Central memory CD4-positive, alpha-beta T cell (primary cell): ENCODE results near the gene TNS1.
"Not testable (repeated sequence)": the region's sequence is repeated elsewhere in the genome, so short reads cannot be mapped to it uniquely, and the experiment has no call there.

Experiments
- DNase-seq: peaks from one replicate; pipeline ENCODE4 v3.0.0; 2022

TNS1 gene

DNA sequence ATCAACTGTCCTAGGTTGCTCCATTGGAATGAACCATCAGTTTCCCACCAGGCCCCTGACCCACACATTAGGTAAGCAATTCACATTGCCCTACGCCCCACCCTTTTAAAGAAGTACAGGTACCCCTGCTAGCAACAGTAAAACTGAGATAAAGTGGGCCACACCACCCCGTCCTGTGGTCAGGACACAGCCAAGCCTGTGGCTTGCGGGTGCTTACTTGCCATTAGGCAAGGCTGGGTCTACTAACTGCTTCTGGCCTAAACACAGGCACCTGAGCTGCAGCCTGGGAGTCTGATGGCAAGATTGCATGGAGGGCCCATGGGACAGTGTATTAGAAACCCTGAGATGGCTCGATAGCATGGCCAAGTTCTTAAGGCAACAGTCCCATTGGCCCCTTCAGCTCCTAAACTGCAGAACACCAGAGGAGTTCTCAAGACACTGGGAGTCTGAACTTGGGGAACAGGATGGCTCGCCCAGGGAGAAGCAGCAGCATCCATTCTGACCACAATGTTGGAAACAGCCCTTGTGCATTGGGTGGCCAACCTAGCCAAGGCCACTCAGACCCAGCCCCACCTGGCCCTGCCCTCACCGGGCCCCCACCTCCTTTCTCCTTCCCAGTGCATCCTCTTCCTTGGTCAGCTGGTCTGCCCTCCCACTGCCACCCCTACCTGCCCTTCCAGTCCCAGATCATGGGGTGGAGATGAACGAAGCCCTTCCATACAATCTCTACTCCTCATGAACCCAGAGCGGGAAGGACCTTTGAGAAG is 177.1 kb downstream of the TNS1 start:
- DNase-seq: no peak

DNA sequence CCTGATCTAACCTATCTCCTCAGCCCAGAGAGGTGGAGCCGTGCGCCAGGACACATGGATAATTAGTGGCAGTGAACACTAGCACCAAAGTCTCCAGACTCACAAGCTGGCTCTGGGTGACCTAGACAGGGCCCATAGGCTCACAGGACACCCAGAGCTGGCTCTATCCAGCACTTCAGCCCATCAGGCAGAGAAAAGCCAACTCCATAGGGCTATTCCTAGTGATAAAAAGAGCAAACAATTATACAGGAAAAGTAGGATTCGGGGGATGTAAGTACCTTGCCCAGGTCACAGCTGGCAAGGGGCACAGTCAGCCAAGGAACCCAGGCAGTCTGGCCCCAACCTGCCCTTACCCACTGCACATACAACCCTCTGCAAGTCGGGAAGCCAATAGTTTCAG is 178.6 kb downstream of the TNS1 start:
- no peak for DNase-seq

DNA sequence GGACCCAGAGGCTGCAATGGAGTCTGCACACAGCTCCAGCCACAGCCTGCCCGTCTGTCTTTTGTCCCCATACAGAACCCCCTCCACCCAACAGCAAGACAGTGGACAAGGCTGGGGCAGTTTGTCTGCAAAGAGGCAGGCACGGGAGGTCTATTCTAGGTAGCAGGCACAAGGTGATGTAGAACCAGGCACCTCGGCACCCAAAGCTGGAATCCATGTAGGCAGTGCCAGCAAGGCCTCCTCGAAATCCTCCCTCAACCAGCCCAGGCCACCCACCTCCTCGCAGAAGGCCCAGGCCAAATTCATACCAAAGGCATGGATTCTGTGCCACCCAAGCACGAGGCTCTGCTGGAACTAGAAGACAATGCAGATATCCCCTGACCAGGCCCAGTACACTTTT is 179.2 kb downstream of the TNS1 start:
- no peak for DNase-seq

DNA sequence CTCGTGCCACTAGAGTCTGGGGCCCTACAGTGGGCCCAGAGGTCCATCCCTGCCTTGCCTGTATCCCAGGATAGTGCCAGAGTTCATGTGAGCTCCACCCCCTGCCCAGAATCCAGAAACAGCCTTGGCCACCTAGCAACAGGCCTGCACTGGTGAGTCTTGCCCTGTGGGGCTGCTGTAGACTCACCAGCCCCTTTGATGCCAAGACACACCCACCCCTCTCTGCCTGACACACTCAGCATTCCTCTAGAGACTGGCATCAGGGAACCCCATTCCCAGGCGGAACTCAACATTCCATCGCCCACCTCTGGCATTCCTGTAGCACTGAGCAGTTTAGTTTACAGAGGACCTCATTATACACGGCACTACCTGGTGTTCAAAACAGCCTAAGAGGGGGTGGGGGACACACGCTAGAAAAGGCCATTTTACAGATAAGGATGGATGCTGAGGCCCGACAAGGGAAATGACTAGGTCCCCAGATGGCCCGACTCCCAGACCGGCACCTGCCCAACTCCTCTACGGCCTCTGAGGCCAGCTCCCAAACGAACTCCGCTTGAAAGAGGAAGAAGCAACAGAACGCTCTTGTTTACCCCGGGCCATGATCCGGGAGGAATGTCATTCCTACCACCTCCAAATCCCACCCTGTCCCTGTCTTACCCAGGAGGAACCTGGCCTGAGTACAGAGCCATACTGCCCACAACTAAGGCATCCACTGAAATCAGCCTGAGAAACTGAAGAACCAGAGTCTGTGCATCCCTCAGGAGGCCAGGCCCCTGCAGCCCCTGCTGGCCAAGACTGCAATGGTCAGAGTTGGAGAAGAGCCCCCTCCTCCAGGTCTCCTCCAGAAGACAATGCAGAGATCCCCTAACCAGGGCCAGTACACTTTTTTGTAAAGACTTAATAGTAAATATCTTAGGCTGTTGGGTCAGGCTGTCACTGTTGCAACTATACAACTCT is 180.2 kb downstream of the TNS1 start:
- DNase-seq: no peak

DNA sequence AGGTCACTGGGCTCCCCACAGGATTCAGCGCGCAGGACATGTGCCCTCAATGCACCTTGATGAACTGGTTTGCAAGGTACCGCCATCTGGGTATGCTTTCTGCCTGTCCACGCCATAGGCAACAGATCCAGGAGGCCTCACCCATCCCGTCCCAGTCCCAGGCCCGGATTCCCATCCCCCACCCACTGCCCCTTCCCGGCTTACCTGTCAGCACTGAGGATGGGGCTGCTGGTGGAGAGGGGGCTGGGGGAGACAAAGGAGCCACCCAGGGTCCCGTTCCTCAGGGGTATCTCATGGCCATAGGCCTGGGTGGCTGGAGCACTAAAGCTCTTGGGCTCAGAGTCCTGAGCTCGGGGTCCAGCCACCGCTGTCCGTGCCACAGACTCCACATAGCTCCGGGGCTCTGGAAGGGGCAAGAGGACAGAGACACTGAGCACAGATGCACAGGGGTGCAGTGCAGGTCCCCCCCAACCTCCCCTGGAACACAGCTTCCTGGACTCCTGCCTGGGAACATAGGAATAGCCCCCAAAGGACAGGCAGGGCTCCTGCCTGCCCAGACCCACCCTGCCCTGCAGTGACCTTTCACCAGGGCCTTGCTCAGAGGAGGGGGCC is 181.2 kb downstream of the TNS1 start:
- DNase-seq: no peak

DNA sequence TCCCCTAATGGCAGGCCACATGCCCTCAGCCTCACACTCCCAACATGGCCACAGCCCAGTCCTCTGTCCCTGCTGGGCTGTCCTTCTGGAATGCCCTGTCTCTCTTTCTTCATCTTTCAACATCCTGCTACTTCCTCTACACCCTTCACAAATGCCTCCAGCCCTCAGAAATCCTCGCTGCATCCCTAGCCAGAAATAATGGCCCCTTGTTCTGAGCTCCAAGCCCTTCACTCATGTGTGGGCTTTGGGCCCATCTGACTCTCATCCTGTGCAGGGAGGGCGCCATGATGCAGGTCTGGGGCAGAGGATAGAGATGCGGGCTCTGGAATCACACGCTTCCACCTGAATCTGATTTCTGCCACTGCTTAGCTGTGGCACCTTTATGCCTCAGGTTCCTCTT is 181.9 kb downstream of the TNS1 start:
- no peak for DNase-seq

DNA sequence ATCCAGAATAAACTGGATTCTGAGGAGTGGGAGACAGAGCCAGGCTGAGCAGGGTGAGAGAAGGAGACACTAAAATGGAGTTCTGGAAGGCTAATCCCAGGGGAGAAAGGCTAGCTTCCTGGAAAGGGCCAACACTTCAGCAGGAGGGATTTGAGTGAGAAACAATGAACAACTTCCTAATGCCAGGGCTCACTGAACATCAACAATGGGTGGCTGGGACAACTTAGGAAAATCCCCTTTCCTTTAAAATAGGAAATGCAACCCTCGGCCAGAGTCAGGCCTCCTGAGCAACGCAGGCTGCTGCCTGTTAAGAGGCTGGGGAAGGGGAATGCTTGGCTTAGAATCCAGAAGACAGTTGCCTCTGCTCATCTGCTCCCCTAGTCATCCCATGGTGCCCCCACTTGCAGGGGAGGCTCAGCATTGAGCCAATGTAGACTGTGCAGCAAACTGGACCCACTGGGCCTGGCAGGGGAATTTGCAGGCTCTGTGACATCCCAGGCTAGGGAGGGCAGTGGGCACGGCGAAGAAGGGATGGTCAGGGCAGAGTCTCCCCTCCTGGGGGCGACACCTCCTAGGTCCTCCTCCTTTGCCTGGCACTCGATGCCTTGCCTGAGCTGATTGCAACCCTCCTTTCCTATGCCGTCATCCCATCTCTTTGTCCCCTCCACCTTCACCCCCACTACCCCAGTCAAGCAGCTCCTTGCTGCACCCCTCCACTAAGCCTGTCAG is 182.5 kb downstream of the TNS1 start:
- no peak for DNase-seq

DNA sequence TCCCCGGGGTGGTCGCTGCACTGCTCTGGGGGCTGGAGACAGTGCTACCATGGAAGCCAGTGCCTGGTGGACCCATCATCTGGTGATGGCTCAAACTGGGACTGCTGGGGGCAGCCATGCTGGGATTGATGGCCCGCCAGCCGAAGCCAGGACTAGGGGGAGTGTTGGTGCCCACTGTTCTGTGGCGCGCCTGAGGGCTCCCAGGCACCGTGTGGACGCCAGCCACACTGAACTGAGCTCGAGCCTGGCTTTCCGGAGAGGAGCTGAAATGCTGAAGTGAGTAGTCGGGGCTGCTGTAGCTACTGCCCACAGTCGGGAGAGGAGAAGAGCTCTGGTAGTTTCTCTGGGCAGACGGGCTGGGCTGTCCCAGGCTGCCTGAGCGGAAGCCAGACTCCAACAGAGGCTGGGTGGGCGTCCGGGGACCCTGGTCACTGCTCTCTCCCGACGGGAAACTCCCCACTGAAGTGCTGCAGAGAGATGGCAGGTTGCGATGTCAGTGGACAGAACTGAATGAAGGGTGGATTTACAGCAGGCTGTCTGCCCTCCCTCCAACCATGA is 184.4 kb downstream of the TNS1 start:
- DNase-seq: no peak

DNA sequence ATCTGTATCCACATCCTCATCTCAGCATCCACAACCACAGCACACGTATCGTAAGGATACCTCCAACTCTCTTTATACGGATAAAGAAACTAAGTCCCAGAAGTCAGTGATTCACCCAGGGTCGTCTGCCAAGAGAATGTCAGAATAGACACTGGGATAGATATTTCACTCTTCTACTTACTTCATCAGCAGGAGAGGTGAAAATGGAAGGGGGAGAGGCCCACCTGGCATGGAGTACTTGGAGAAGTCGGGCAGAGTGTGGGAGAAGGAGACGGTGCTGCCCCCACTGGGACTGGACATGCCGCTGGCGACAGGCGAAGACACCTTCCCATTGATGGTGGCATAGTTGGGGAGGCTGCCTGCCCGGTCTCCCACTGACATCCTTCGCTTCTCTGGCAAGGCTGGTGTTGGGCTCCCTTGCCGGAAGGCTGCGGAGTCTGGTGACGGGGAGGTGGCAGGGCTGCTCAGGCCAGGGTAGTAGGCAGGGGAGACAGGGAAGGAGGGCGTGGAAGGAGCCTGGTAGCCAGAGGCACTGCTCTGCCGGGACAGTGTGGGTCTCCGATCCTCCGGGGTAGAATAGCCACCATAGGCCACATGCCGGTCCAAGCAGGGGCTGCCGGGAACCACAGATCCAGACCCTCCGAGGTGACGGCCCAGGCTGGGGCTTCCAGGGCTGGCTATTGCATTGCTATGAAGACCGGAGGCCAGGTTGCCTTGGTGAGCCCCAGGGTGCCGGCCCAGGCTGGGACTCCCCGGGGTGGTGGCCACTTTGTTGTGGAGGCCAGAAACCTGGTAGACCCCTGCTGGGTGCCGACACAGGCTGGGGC is 185.1 kb downstream of the TNS1 start:
- DNase-seq: no peak

DNA sequence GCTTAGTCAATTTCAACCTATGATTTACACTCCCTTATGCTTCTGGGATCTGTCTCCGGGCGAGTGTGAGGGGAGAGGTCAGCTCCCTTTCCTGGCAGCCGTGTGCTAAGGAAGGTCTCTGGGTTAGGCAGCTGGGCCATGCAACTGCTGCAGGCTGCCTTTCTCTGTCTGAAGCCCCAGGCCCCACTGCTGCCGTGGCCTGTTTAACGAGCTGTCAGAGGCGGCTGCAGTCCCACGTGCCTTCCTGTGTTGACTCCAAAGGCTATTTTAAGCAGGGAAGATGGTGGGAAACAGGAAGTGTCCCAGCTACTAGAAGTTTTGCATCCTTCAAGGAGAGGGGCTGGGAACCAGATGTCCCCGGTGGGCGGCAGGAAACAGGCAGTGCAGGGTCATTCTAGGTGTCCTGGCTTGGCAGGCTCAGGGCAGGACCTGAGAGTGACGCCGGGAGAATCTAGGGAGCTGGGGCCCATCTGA is 186.4 kb downstream of the TNS1 start:
- no peak for DNase-seq

DNA sequence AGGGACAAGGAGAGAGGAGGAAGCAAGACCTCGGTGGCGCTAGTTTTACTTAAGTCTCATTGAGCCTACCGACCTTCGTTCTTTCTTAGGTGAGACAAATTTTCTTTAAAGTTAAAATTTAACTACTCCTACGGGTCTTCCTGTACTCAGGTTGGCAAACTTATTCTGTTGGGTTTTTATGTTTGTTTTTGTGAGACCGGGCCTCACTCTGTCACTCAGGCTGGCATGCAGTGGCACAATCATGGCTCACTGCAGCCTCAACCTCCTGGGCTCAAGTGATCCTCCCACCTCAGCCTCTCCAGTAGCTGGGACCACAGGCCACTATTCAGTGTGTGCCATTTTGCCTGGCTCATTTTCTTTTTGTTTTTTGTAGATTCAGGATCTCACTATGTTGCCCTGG is 189.0 kb downstream of the TNS1 start:
- no peak for DNase-seq

DNA sequence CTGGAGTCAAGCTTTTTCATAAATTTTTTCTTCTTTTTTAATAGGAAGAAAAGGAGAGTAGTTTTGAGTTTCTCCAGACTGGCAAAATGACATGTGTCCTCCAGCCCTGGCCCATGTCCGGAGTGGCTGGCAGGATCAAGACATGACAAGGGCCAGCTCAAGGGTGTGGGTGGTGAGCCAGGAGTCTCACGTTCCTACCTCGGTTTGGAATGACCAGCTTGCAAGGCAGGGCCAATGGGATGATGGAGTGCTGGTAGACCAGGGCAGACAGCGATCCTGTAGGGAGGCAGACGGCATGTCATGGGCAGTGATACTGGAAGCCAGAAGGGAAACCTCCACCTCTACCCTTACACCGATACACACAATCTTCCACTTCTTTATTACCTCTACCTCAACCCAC is 190.6 kb downstream of the TNS1 start:
- DNase-seq: no peak

DNA sequence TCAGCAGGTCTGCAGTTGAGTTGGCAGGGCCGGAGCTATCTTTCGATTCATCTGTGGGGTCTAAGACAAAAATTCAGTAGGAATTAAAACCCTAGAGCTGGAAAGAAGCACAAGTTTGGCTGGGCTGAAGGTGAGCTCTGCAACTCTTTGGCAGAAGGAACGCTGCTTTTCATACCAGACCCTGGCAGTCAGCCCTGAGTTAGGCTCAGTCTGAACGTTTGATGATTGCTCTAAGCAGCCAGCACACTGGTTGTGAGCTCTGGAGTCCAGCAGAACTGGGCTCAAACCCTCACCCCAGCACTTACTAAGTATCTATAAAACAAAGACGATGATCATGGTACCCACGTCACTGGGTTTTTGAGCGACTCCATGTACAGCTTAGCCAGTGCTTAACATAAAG is 192.5 kb downstream of the TNS1 start:
- no peak for DNase-seq

DNA sequence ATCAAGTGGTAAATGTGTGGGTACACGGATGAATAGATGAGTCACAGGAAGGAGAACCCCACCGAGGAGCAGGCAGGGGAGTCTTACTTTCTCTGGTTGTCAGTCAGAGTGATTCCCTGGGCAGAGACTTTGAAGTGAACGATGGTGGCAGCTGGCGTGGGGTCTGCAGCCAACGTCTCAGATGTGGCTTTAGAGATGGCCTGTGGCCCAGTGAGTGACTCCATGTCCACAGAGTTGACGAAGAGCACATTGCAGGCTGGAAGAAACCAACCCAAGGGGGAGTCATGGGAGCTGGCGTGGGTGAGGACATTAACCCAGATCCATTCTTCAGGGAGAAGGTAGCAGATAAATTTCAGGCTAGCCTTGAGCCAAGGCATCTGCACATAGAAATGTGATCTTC is 193.1 kb downstream of the TNS1 start:
- no peak for DNase-seq

DNA sequence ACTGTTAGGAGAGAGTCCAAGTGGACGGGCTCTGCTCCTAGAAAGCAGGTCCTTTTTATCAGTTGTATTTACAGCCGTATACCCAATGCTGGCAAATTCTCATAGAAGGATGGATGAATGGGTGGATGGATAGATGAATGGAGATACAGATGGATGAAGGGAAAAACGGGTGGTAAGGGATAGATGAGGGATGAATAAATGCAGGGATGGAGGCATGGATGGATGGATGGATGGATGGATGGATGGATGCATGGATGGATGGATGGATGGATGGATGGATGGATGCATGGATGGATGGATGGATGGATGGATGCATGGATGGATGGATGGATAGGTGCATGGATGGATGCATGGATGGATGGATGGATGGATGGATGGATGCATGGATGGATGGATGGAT is 193.8 kb downstream of the TNS1 start:
- not testable (repeated sequence) for DNase-seq

DNA sequence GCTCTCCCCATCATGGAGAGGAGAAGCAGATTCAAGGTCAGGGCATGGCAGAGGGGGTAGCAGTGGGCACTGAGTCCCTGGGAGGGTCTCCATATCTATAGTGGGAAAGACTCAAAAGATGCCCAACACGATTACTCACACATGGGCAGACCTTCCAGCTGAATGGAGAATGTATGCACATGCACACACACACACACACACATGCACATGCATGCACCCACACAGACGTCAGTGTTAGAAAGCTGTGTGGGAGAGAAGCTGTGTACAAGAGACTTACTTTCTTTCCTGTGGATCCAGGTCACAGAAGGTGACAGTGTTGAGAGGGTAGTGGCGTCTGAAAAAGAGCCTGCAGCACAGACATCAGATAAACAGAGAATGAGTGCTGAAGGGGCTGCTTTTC is 194.5 kb downstream of the TNS1 start:
- no peak for DNase-seq

DNA sequence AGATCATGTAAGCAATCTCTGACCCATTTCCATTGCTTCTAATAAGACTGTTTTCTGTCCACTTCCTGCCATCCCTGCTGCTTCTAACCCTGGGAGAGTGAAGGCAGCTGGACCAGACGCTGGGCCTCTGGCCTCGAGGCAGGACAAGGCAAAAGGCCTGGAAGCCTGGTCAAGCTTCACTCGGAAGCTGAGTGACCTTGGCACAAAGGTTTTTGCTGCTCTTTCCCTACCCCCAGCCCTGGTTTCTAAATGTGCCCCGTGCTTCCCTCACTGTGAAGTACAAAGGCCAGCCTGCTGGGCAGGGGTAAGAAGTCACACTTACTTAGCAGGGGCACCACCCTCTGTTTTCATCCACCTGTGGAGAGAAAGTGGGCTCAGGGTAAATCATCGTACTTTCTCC is 195.0 kb downstream of the TNS1 start:
- DNase-seq: no peak

DNA sequence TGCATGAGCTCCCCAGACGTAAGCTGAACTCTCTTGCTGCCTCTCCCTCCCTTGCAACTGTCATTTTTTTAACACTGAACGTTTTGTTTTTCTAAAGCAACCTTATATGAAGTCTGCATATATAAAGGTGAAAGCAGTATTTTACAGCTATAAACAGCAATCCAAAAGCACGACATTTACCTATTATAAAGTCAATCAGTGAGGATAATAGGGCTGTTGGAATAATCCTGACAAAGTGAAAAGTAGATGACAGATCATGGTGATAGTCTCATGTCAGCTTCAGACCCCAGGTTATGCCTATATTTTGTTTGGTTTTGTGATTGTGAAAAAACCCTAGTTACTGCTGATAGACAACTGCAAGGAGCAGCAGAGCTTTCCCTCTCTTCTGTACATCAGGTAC is 195.8 kb downstream of the TNS1 start:
- no peak for DNase-seq

DNA sequence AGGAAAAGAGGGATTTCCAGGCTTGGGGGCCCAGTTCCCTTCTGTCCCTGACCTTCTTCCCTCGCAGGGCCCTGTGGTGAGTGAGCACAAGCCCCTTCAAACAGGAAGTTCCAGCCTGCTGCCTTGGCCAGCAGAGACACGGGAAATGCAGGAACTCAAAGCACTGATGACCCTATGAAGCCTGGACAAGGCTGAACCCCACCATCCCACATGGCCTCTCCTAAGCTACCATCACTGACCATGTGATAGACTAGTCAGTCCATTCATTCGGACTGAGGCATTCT is 196.4 kb downstream of the TNS1 start:
- DNase-seq: no peak

DNA sequence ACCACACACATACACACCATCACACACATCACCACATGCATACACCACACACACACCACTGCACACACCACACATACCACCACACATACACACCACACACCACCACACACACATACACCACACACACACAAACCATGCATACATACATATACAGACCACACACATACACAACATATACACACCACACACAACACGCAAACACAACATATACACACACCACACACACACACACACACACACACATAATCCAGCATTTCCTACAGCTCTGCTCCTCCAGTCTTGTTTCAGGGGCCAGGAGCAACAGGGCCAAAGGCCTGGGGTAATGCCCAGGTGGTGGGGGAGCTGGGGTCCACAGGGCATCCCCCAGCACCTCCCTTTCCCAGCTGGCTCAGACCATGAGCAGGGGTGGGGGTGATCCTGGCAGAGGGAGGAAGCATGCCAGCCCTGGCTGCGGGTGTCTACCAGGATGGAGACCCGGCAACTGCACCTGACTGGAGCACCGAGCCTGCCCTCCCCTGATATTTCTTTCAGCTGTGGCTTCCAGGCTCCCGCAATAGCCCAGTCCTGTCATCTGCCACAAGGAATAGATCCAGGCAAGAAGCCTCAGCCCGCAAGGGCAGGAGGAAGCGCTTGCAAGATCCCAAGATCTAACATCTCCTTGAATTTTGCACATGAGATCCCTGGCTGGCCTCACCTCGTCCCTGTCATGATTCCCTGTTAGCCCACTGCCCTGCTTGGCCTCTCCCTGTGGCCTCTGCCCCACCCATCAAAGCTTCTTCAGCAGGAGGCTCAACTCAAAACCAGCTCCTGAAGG is 196.9 kb downstream of the TNS1 start:
- no peak for DNase-seq
